ENCODE data around the gene ARRB1.

ARRB1 gene

GRCh38 chr11:75244052-75244814 is 107.2 kb downstream of the ARRB1 start:
- DNase-seq, result no peak

GRCh38 chr11:75242722-75243600 is 108.5 kb downstream of the ARRB1 start:
- no peak for DNase-seq

- DNase-seq, result no peak
These were observed 109.4 kb downstream of the ARRB1 start for GRCh38 chr11:75241906-75242644.

GRCh38 chr11:75241036-75241905 is 110.2 kb downstream of the ARRB1 start:
- DNase-seq, result peak; percentile 79

- peak; percentile 39 for DNase-seq
These were observed 111.0 kb downstream of the ARRB1 start, which contains the start of gene TPBGL for GRCh38 chr11:75240311-75241035. Gene TPBGL (plus strand): TSS chr11:75240774. CDS start chr11:75241050, 276 bp downstream.

GRCh38 chr11:75239531-75240290 is 111.8 kb downstream of the ARRB1 start:
- no peak for DNase-seq

GRCh38 chr11:75238595-75239440 is 112.6 kb downstream of the ARRB1 start:
- DNase-seq, result no peak

GRCh38 chr11:75237050-75237449 is 114.4 kb downstream of the ARRB1 start:
- DNase-seq, result no peak

- DNase-seq, result no peak
These were observed 115.4 kb downstream of the ARRB1 start for GRCh38 chr11:75236062-75236461.

GRCh38 chr11:75233754-75234172 is 117.7 kb downstream of the ARRB1 start:
- DNase-seq, result no peak

GRCh38 chr11:75230621-75231020 is 120.8 kb downstream of the ARRB1 start:
- DNase-seq, result no peak

GRCh38 chr11:75229466-75229865 is 122.0 kb downstream of the ARRB1 start:
- no peak for DNase-seq

GRCh38 chr11:75225794-75226193 is 125.7 kb downstream of the ARRB1 start:
- no peak for DNase-seq

GRCh38 chr11:75223954-75224643 is 127.4 kb downstream of the ARRB1 start:
- DNase-seq, result no peak

GRCh38 chr11:75219869-75220268 is 131.6 kb downstream of the ARRB1 start:
- DNase-seq, result no peak

- no peak for DNase-seq
These were observed 136.6 kb downstream of the ARRB1 start for GRCh38 chr11:75214843-75215242.

GRCh38 chr11:75214411-75214821 is 137.0 kb downstream of the ARRB1 start:
- no peak for DNase-seq

Data from NCI-H146 (cell line).